ENCODE results near the gene SCAMP4.

SCAMP4 gene

GRCh38 chr19:1863328-1863637, 41.9 kb upstream of the SCAMP4 start, which contains the start of gene KLF16:
Gene KLF16, minus strand, starts transcription at chr19:1863579. Its CDS starts 82 bp downstream, at chr19:1863497.
- DNase-seq (ENCODE audit: low spot score) (no peak), ATAC-seq (ENCODE audit: low read depth) (no peak; the same call in 2 of the 3 replicates)
- H3K36me3 ChIP-seq (ENCODE audit: low read depth) = no peaks in the 10 kb centered on the region
- no peaks in the 10 kb centered on the region for H3K9me3 ChIP-seq (ENCODE audit: severe bottlenecking)
- no peak for TF ChIP-seq CTCF (IDR thresholded peaks at IDR 0.05; ENCODE audit: poor library complexity, severe bottlenecking)
- peak within 1 kb of the TSS; percentile 61 for H3K4me3 ChIP-seq (ENCODE audit: severe bottlenecking)
- H3K27ac ChIP-seq (ENCODE audit: poor library complexity, severe bottlenecking) = peak within 1 kb of the TSS; percentile 82
- H3K27me3 ChIP-seq (ENCODE audit: insufficient read depth, poor library complexity, severe bottlenecking) = no peaks in the 10 kb centered on the region
- H3K4me1 ChIP-seq (ENCODE audit: insufficient read depth, poor library complexity, severe bottlenecking) = peaks cover 16% of the 10 kb centered on the region

DNA sequence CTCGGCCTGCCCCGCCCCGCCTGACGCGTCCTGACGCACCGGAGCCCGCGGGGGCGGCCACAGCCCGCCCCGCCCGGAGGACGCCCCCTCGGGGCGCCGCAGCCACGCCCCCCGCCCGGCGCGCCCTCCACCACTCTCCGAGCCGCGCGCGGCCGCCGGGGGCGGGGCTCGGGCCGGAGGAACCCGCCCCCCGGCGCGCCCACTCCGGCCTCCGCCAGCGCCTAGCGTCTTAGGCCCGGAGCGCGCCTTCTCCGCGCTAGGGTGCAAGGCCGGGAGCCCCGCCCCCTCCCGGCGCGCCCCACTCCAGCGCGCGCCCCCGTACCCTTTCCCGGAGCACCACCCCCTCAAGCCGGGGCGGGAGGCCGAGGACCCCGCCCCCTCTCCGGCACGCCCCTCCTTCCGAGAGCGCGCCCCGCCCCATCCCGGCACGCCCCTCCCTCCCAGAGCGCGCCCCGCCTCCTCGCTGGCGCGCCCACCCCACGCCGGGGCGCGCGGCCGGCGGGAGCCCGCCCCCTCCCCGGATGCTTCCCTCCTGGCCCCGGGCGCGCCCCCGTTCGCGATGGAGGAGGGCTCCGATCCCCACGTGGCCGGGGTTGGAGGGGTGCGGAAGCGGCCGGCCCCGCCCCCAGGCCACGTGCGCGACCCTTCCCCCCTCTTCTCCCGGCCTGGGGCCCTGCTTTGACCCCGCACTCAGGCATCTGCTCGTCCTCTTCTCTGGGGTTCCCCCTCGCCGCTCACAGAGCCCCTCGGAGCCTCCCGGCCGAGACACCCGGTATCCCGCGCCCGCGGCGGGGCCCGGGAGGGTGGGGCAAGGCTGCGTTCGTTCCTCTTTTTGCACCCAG, 41.3 kb upstream of the SCAMP4 start:
- DNase-seq (ENCODE audit: low spot score) (peak; percentile 89), ATAC-seq (ENCODE audit: low read depth) (peak; percentile 60)
- no peak for TF ChIP-seq CTCF (IDR thresholded peaks at IDR 0.05; ENCODE audit: poor library complexity, severe bottlenecking)
- Histone ChIP-seq H3K4me3 (ENCODE audit: severe bottlenecking) (peak overlapping the region; percentile 61), H3K4me1 (ENCODE audit: insufficient read depth, poor library complexity, severe bottlenecking) (peaks cover 11% of the 10 kb centered on the region), H3K9me3 (ENCODE audit: severe bottlenecking) (no peaks in the 10 kb centered on the region), H3K27me3 (ENCODE audit: insufficient read depth, poor library complexity, severe bottlenecking) (no peaks in the 10 kb centered on the region), H3K27ac (ENCODE audit: poor library complexity, severe bottlenecking) (peak overlapping the region; percentile 82), H3K36me3 (ENCODE audit: low read depth) (no peaks in the 10 kb centered on the region)

DNA sequence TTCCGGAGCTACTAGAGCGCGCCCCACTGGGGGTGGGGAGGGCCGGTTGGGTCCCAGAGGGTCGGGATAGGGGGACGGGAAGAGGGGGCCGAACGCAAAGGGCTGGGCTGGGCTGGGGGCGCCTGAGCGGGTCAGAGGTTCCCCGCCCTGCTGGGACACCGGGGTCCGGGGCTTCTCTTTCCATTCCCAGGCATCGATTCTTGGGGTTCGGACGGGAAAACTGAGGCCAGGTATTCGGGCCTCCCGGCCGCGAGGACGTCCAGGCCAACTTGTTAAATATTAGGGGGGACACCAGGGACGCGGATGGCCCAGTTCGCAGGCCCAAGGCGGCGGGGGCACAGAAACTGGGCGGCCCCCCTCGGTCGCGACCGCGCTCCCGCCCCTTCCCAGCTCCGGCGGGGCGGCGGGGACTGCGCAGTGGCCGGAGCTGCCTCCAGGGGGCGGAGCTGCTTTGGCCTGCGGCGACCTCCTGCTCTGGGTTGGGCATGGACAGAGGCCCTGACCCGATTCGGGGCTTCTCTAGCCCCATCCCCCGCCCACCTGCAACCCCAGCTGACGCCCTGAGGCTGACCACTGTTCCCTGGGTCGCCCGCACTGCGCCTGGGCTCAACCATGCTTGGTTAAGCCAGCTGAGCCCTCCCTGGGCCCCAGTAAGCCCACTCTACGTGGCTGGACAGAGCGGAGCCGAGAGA, 40.6 kb upstream of the SCAMP4 start:
- Histone ChIP-seq H3K27me3 (ENCODE audit: insufficient read depth, poor library complexity, severe bottlenecking) (no peaks in the 10 kb centered on the region), H3K4me1 (ENCODE audit: insufficient read depth, poor library complexity, severe bottlenecking) (peaks cover 6% of the 10 kb centered on the region), H3K4me3 (ENCODE audit: severe bottlenecking) (peak overlapping the region; percentile 61), H3K9me3 (ENCODE audit: severe bottlenecking) (no peaks in the 10 kb centered on the region), H3K36me3 (ENCODE audit: low read depth) (no peaks in the 10 kb centered on the region), H3K27ac (ENCODE audit: poor library complexity, severe bottlenecking) (peak overlapping the region; percentile 82)
- DNase-seq (ENCODE audit: low spot score) (no peak), ATAC-seq (ENCODE audit: low read depth) (peak; percentile 65)
- TF ChIP-seq CTCF (IDR thresholded peaks at IDR 0.05; ENCODE audit: poor library complexity, severe bottlenecking) = peak; percentile 72

DNA sequence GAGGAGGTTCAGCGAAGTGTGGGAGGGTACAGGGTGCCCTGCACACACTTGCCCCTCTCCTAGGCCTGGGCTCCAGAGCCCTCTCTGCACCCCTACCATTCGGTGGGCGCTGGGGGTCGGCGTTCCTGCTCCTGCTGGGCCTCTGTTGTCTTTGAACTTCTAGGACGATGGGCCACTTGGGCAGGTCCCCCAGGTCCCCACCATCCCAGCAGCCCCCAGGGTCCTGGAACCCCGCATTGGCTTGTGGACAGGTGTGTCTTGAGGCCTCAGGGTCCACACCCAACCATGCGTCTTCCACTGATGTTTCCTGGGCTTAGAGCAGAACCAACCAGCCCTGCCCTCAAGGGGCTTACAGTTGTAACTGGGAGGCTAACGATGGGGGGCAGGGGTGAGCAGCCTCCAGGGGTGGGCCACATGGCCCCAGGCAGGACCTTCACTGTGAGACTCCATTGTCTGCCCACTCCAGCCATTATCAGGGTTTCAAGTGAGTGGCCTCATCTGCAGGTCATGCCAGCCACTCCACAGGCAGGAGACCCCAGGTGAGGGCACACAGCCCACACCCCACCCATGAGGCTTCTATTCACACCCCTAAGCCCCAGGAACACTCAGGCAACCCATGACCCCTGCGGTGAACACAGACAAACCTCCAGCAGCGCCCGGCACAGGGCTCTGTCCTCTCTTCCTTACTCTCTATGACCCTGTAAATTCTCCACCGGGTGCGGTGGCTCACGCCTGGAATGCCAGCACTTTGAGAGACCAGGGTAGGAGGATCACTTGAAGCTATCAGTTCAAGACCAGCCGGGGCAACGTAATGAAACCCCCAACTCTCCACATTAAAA, 39.8 kb upstream of the SCAMP4 start:
- DNase-seq (ENCODE audit: low spot score) (no peak), ATAC-seq (ENCODE audit: low read depth) (no peak)
- H3K36me3 ChIP-seq (ENCODE audit: low read depth) = no peaks in the 10 kb centered on the region
- H3K9me3 ChIP-seq (ENCODE audit: severe bottlenecking) = no peaks in the 10 kb centered on the region
- no peaks in the 10 kb centered on the region for H3K27me3 ChIP-seq (ENCODE audit: insufficient read depth, poor library complexity, severe bottlenecking)
- peaks cover under 1% of the 10 kb centered on the region for H3K4me1 ChIP-seq (ENCODE audit: insufficient read depth, poor library complexity, severe bottlenecking)
- H3K27ac ChIP-seq (ENCODE audit: poor library complexity, severe bottlenecking) = peak overlapping the region; percentile 82
- no peak for TF ChIP-seq CTCF (IDR thresholded peaks at IDR 0.05; ENCODE audit: poor library complexity, severe bottlenecking)
- H3K4me3 ChIP-seq (ENCODE audit: severe bottlenecking) = peak overlapping the region; percentile 61
